Amniotic epithelial cell (primary cell): Measurements from ENCODE around the gene EIF1.
A peak's percentile ranks its signal among the peaks of the same experiment; 100 is the strongest.

Experiments
- DNase-seq: peaks from one replicate; pipeline ENCODE4 v3.0.0-alpha.2; 2010; ENCODE audit warnings: low read depth

EIF1 gene

GRCh38 chr17:41702712-41703111, 14.0 kb downstream of the EIF1 start:
- DNase-seq, result no peak

- peak; percentile 69 for DNase-seq
Measured at GRCh38 chr17:41705271-41705991, 16.7 kb downstream of the EIF1 start.

GRCh38 chr17:41707803-41708669, 19.4 kb downstream of the EIF1 start:
- DNase-seq, result no peak

- peak; percentile 88 for DNase-seq
Measured at GRCh38 chr17:41710472-41711090, 21.9 kb downstream of the EIF1 start.

GRCh38 chr17:41711669-41712400, 23.1 kb downstream of the EIF1 start, which contains the start of gene GAST:
TSS of gene GAST (plus strand) at chr17:41712331. CDS start at chr17:41715437, 3,106 bp downstream.
- DNase-seq, result no peak

- peak; percentile 60 for DNase-seq
Measured at GRCh38 chr17:41717408-41718286, 29.0 kb downstream of the EIF1 start.

- DNase-seq, result no peak
Measured at GRCh38 chr17:41718287-41718645, 29.6 kb downstream of the EIF1 start.

GRCh38 chr17:41722231-41722630, 33.5 kb downstream of the EIF1 start:
- peak; percentile 6 for DNase-seq

- no peak for DNase-seq
Measured at GRCh38 chr17:41723801-41724475, 35.3 kb downstream of the EIF1 start.

- DNase-seq, result no peak
Measured at GRCh38 chr17:41724476-41725050, 35.9 kb downstream of the EIF1 start.

- DNase-seq, result no peak
Measured at GRCh38 chr17:41725134-41725533, 36.4 kb downstream of the EIF1 start.

GRCh38 chr17:41728056-41728455, 39.4 kb downstream of the EIF1 start:
- no peak for DNase-seq

- no peak for DNase-seq
Measured at GRCh38 chr17:41730479-41730878, 41.8 kb downstream of the EIF1 start.

- DNase-seq, result no peak
Measured at GRCh38 chr17:41731836-41732235, 43.2 kb downstream of the EIF1 start.

GRCh38 chr17:41733348-41734138, 44.9 kb downstream of the EIF1 start:
- no peak for DNase-seq

GRCh38 chr17:41734139-41734948, 45.7 kb downstream of the EIF1 start, which contains the start of gene HAP1:
TSS of gene HAP1 (minus strand) at chr17:41734643. CDS start at chr17:41734634, 9 bp downstream.
- peak; percentile 12 for DNase-seq

GRCh38 chr17:41734949-41735313, 46.2 kb downstream of the EIF1 start:
- no peak for DNase-seq

GRCh38 chr17:41735744-41736143, 47.1 kb downstream of the EIF1 start:
- no peak for DNase-seq
